ENCODE data around the gene DTX4.
"Not testable (repeated sequence)": the region's sequence is repeated elsewhere in the genome, so short reads cannot be mapped to it uniquely, and the experiment has no call there.

The DTX4 gene

GRCh38 chr11:59171508-59172322 lies at the start of gene DTX4:
Gene DTX4, plus strand, starts transcription at chr11:59172132. Its CDS starts 464 bp downstream, at chr11:59172596.
- DNase-seq (ENCODE audit: low read depth, low spot score), result peak; percentile 94

- DNase-seq (ENCODE audit: low read depth, low spot score), result peak; percentile 91
Observed at GRCh38 chr11:59135648-59136461, 36.1 kb upstream of the DTX4 start.

GRCh38 chr11:59136551-59136950 lies 35.4 kb upstream of the DTX4 start:
- DNase-seq (ENCODE audit: low read depth, low spot score), result not testable (repeated sequence)

GRCh38 chr11:59137190-59137589 lies 34.7 kb upstream of the DTX4 start:
- no peak for DNase-seq (ENCODE audit: low read depth, low spot score)

- peak; percentile 7 for DNase-seq (ENCODE audit: low read depth, low spot score)
Observed at GRCh38 chr11:59138643-59139042, 33.3 kb upstream of the DTX4 start.

GRCh38 chr11:59141191-59141590 lies 30.7 kb upstream of the DTX4 start:
- no peak for DNase-seq (ENCODE audit: low read depth, low spot score)

GRCh38 chr11:59141673-59142460 lies 30.1 kb upstream of the DTX4 start:
- DNase-seq (ENCODE audit: low read depth, low spot score), result peak; percentile 40

- peak; percentile 94 for DNase-seq (ENCODE audit: low read depth, low spot score)
Observed at GRCh38 chr11:59142530-59143507, 29.1 kb upstream of the DTX4 start, which contains the start of gene FAM111A. Gene FAM111A, plus strand, starts transcription at chr11:59142856. Its CDS starts 6,017 bp downstream, at chr11:59148873.

GRCh38 chr11:59144096-59144495 lies 27.8 kb upstream of the DTX4 start:
- DNase-seq (ENCODE audit: low read depth, low spot score), result peak; percentile 16

- peak; percentile 89 for DNase-seq (ENCODE audit: low read depth, low spot score)
Observed at GRCh38 chr11:59144579-59145345, 27.2 kb upstream of the DTX4 start.

- no peak for DNase-seq (ENCODE audit: low read depth, low spot score)
Observed at GRCh38 chr11:59145534-59145933, 26.4 kb upstream of the DTX4 start.

GRCh38 chr11:59151761-59152160 lies 20.2 kb upstream of the DTX4 start:
- DNase-seq (ENCODE audit: low read depth, low spot score), result no peak

- DNase-seq (ENCODE audit: low read depth, low spot score), result no peak
Observed at GRCh38 chr11:59152312-59152951, 19.5 kb upstream of the DTX4 start.

- DNase-seq (ENCODE audit: low read depth, low spot score), result no peak
Observed at GRCh38 chr11:59154610-59155009, 17.3 kb upstream of the DTX4 start.

GRCh38 chr11:59157433-59157832 lies 14.5 kb upstream of the DTX4 start:
- no peak for DNase-seq (ENCODE audit: low read depth, low spot score)

GRCh38 chr11:59158206-59159068 lies 13.5 kb upstream of the DTX4 start:
- peak; percentile 79 for DNase-seq (ENCODE audit: low read depth, low spot score)

- no peak for DNase-seq (ENCODE audit: low read depth, low spot score)
Observed at GRCh38 chr11:59164028-59164427, 7.9 kb upstream of the DTX4 start.

GRCh38 chr11:59172345-59173079 lies 580 bp downstream of the DTX4 start:
- DNase-seq (ENCODE audit: low read depth, low spot score), result peak; percentile 41
